H9 (cell line): ENCODE results near the gene EFCAB6. TPM values are rescaled to one million over a fixed set of nuclear protein-coding genes. Genes with fewer than 3 reads are reported as not detected.

ENCODE experiments used
- DNase-seq: peaks from one replicate; pipeline ENCODE4 v3.0.0-alpha.2; 2017
- H2AFZ ChIP-seq: one replicate; pipeline ENCODE4 v1.6.1; 2013; ENCODE audit warnings: mild to moderate bottlenecking, low read length, control low read depth, moderate library complexity
- H2AK5ac ChIP-seq: 2 replicates; pipeline ENCODE4 v1.6.1; 2013; ENCODE audit warnings: low read length, control low read depth, mixed read lengths; ENCODE audit not compliant: insufficient read length
- H2BK120ac ChIP-seq: one replicate; pipeline ENCODE4 v1.6.1; 2013; ENCODE audit warnings: low read depth, mild to moderate bottlenecking, low read length, control low read depth, inconsistent platforms; ENCODE audit not compliant: poor library complexity, severe bottlenecking
- H2BK12ac ChIP-seq: 2 replicates; pipeline ENCODE4 v1.6.1; 2013; ENCODE audit warnings: low read length, control low read depth, mixed read lengths, low read depth; ENCODE audit not compliant: insufficient read length
- H2BK15ac ChIP-seq: 2 replicates; pipeline ENCODE4 v1.6.1; 2013; ENCODE audit warnings: low read depth, low read length, control low read depth
- H2BK20ac ChIP-seq: one replicate; pipeline ENCODE4 v1.6.1; 2013; ENCODE audit warnings: low read depth, mild to moderate bottlenecking, low read length, control low read depth, inconsistent platforms; ENCODE audit not compliant: poor library complexity, severe bottlenecking
- H2BK5ac ChIP-seq: 2 replicates; pipeline ENCODE4 v1.6.1; 2013; ENCODE audit warnings: low read length, control low read depth, mixed read lengths; ENCODE audit not compliant: insufficient read length
- H3K14ac ChIP-seq: 2 replicates; pipeline ENCODE4 v1.6.1; 2013; ENCODE audit warnings: low read length, control low read depth; ENCODE audit not compliant: insufficient read depth
- H3K18ac ChIP-seq: 2 replicates; pipeline ENCODE4 v1.6.1; 2013; ENCODE audit warnings: low read depth, mild to moderate bottlenecking, mixed read lengths, low read length, control low read depth; ENCODE audit not compliant: insufficient read length
- H3K23ac ChIP-seq: 2 replicates; pipeline ENCODE4 v1.6.1; 2013; ENCODE audit warnings: low read length, control low read depth, mixed read lengths, low read depth; ENCODE audit not compliant: insufficient read length
- H3K23me2 ChIP-seq: 2 replicates; pipeline ENCODE4 v1.6.1; 2013; ENCODE audit warnings: low read depth, mild to moderate bottlenecking, mixed read lengths, low read length, control low read depth; ENCODE audit not compliant: insufficient read length, poor library complexity, severe bottlenecking
- H3K27ac ChIP-seq: 2 replicates; pipeline ENCODE4 v1.5.1; 2013; ENCODE audit warnings: low read length, control low read depth, mixed read lengths, low read depth; ENCODE audit not compliant: insufficient read length
- H3K27me3 ChIP-seq: 2 replicates; pipeline ENCODE4 v1.6.1; 2013; ENCODE audit warnings: low read length, control low read depth, inconsistent platforms; ENCODE audit not compliant: insufficient read depth
- H3K4ac ChIP-seq: 2 replicates; pipeline ENCODE4 v1.6.1; 2013; ENCODE audit warnings: low read depth, mild to moderate bottlenecking, control low read depth, inconsistent platforms, low read length, moderate library complexity
- H3K4me1 ChIP-seq: 2 replicates; pipeline ENCODE4 v1.6.1; 2013; ENCODE audit warnings: low read length, control low read depth, inconsistent platforms; ENCODE audit not compliant: insufficient read depth
- H3K4me2 ChIP-seq: 2 replicates; pipeline ENCODE4 v1.6.1; 2013; ENCODE audit warnings: low read length, control low read depth, mixed read lengths; ENCODE audit not compliant: insufficient read length, insufficient read depth
- H3K56ac ChIP-seq: 2 replicates; pipeline ENCODE4 v1.6.1; 2013; ENCODE audit warnings: low read depth, mild to moderate bottlenecking, mixed read lengths, low read length, control low read depth; ENCODE audit not compliant: insufficient read length
- H3K79me1 ChIP-seq: 2 replicates; pipeline ENCODE4 v1.6.1; 2013; ENCODE audit warnings: low read depth, mild to moderate bottlenecking, moderate library complexity, low read length, control low read depth, inconsistent platforms; ENCODE audit not compliant: insufficient read depth, poor library complexity, severe bottlenecking
- H3K79me2 ChIP-seq: 2 replicates; pipeline ENCODE4 v1.6.1; 2013; ENCODE audit warnings: low read length, control low read depth, inconsistent platforms; ENCODE audit not compliant: insufficient read depth
- H3K9ac ChIP-seq: 2 replicates; pipeline ENCODE4 v1.6.1; 2013; ENCODE audit warnings: low read length, control low read depth, mixed read lengths; ENCODE audit not compliant: insufficient read length; ENCODE audit errors: extremely low read depth
- H3K9me3 ChIP-seq: one replicate; pipeline ENCODE4 v1.6.1; 2013; ENCODE audit warnings: low read depth, low read length, inconsistent platforms; ENCODE audit not compliant: control insufficient read depth
- H3T11ph ChIP-seq: one replicate; pipeline ENCODE4 v1.6.1; 2013; ENCODE audit warnings: mild to moderate bottlenecking, low read length, control low read depth, inconsistent platforms
- H4K20me1 ChIP-seq: one replicate; pipeline ENCODE4 v1.6.1; 2013; ENCODE audit not compliant: control insufficient read depth, insufficient read length, insufficient read depth
- H4K5ac ChIP-seq: 2 replicates; pipeline ENCODE4 v1.6.1; 2013; ENCODE audit warnings: low read depth, mild to moderate bottlenecking, mixed read lengths, low read length, control low read depth; ENCODE audit not compliant: insufficient read length
- H4K8ac ChIP-seq: replicated peaks from 2 replicates; pipeline ENCODE4 v1.6.1; 2013; ENCODE audit warnings: low read length, control low read depth, mixed read lengths, low read depth; ENCODE audit not compliant: insufficient read length
- H4K91ac ChIP-seq: 2 replicates; pipeline ENCODE4 v1.6.1; 2013; ENCODE audit warnings: low read depth, mild to moderate bottlenecking, moderate library complexity, mixed read lengths, low read length, control low read depth; ENCODE audit not compliant: insufficient read length
- H3K27ac Mint-ChIP-seq, 3 experiments: 2 replicates in 2 of 3; 3 replicates in 1 of 3; pipeline ENCODE4 v1.8.0; 2020 to 2021; ENCODE audit warnings: mixed read lengths in 3 of 3, mild to moderate bottlenecking in 1 of 3, moderate library complexity in 1 of 3
- H3K27me3 Mint-ChIP-seq: 2 replicates; pipeline ENCODE4 v1.8.0; 2021; ENCODE audit warnings: low read depth, mild to moderate bottlenecking, moderate library complexity, mixed read lengths
- H3K36me3 Mint-ChIP-seq, 3 experiments: 2 replicates in 2 of 3; 3 replicates in 1 of 3; pipeline ENCODE4 v1.8.0; 2020 to 2021; ENCODE audit warnings: low read depth in 3 of 3, mixed read lengths in 3 of 3; ENCODE audit not compliant: insufficient read depth in 1 of 3
- H3K4me1 Mint-ChIP-seq, 2 experiments: 2 replicates each; pipeline ENCODE4 v1.8.0; 2020; ENCODE audit warnings: mixed read lengths in 2 of 2
- H3K4me3 Mint-ChIP-seq, 2 experiments: 2 replicates in 1 of 2; 3 replicates in 1 of 2; pipeline ENCODE4 v1.8.0; 2020 to 2021; ENCODE audit warnings: mild to moderate bottlenecking in 2 of 2, mixed read lengths in 2 of 2, moderate library complexity in 1 of 2
- H3K9me3 Mint-ChIP-seq, 2 experiments: 2 replicates in 1 of 2; 3 replicates in 1 of 2; pipeline ENCODE4 v1.8.0; 2020; ENCODE audit warnings: mild to moderate bottlenecking in 2 of 2, mixed read lengths in 2 of 2, moderate library complexity in 1 of 2
- CTCF ChIP-seq: fragments of 200-600 bp; sonication (generic); conservative IDR thresholded peaks from 3 replicates; pipeline ENCODE4 v1.8.0; 2021; ENCODE audit warnings: antibody characterized with exemption, mild to moderate bottlenecking
- WGBS: extraction: QIAGEN DNeasy Blood & Tissue Kit; methylation state at CpG from one replicate; pipeline ENCODE4 v1.1.7; 2013; ENCODE audit warnings: missing lambda C conversion rate, low lambda C conversion rate, mixed read lengths; ENCODE audit not compliant: insufficient read length; ENCODE audit errors: extremely low coverage; 5-methylcytosine and 5-hydroxymethylcytosine counted together
- total RNA-seq: library from RNA; stranded (reverse); gene quantifications from 2 replicates; pipeline ENCODE4 v1.2.1, GENCODE V29; 2021

EFCAB6 gene
- total RNA-seq, 1 experiment from 2014 or later, result 0.31 TPM

DNA sequence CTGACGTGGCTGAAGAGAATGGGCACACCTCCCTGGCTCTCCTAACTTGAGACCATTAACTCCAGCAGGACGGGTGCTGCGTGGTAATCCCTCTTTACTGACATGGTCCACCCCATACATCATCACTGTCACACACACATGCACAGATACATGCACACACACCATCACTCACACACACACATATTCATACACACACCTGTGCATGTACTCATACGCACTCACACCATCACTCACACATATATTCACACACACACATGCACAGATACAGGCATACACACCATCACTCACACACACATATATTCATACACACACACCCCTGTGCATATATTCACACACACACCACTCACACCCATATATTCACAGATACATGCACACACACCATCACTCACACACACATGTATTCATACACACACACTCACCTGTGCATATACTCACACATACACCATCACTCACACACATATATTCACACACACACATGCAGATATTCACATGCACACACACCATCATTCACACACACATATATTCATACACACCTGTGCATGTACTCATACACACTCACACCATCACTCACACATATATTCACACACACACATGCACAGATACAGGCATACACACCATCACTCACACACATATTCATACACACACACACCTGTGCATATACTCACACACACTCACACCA, 74.8 kb downstream of the EFCAB6 start:
- Histone ChIP-seq H2AFZ (no peak overlapping the region), H2BK15ac (no peak overlapping the region), H3K23ac (no peak overlapping the region), H3K18ac (no peak overlapping the region), H3K9ac (no peak overlapping the region), H3K79me1 (no peaks in the 10 kb centered on the region), H4K91ac (no peak overlapping the region), H3K4ac (no peak overlapping the region), H3K56ac (no peak overlapping the region), H3K4me1 (no peaks in the 10 kb centered on the region; the same call in 1 of the 2 replicates), H3T11ph (no peak overlapping the region), H3K14ac (no peak overlapping the region), H2BK120ac (no peak overlapping the region), H2AK5ac (no peak overlapping the region), H2BK12ac (no peak overlapping the region), H3K23me2 (no peaks in the 10 kb centered on the region), H3K4me2 (no peak overlapping the region), H3K9me3 (no peaks in the 10 kb centered on the region), H4K20me1 (no peaks in the 10 kb centered on the region), H4K8ac (no peak overlapping the region), H3K79me2 (no peaks in the 10 kb centered on the region), H4K5ac (no peak overlapping the region), H2BK20ac (no peak overlapping the region), H3K27me3 (no peaks in the 10 kb centered on the region), H2BK5ac (no peak overlapping the region), H3K27ac (no peak overlapping the region)
- no peak for DNase-seq
- no peaks in the 10 kb centered on the region for H3K9me3 Mint-ChIP-seq
- no peaks in the 10 kb centered on the region for H3K4me1 Mint-ChIP-seq
- H3K27ac Mint-ChIP-seq, result no peak overlapping the region
- WGBS, result no CpG with 5 or more reads among the region's 4 CpGs
- H3K36me3 Mint-ChIP-seq, result no peaks in the 10 kb centered on the region
- H3K27me3 Mint-ChIP-seq, result no peaks in the 10 kb centered on the region
- TF ChIP-seq CTCF, result no peak
- no peak overlapping the region for H3K4me3 Mint-ChIP-seq
